B cell (primary cell): ENCODE results near the gene CYS1. TPM values are rescaled to one million over a fixed set of nuclear protein-coding genes. Genes with fewer than 3 reads are reported as not detected.

Experiments used
- ATAC-seq: fragments of 200-7000 bp; cut with Tn5 transposase; one replicate; pipeline ENCODE4 v1.10.0; 2021; ENCODE audit warnings: low read depth, mild to moderate bottlenecking, moderate number of reproducible peaks, moderate library complexity
- CTCF ChIA-PET: fragments of 350-600 bp; sonication (Branson Sonifier 250); formaldehyde crosslinking; loops from one replicate; lab custom pipeline; 2021; ENCODE audit warnings: antibody characterized with exemption, inconsistent platforms; lab: Charles Lee
- POLR2A ChIA-PET: fragments of 350-600 bp; sonication (Branson Sonifier 250); formaldehyde crosslinking; loops from one replicate; lab custom pipeline; 2021; ENCODE audit warnings: antibody characterized with exemption; lab: Charles Lee
- DNase-seq: peaks from one replicate; pipeline ENCODE4 v3.0.0; 2013
- H2AFZ ChIP-seq: 2 replicates; pipeline ENCODE4 v1.6.1; 2012; ENCODE audit warnings: mild to moderate bottlenecking, low read depth, low read length; ENCODE audit not compliant: insufficient read depth, poor library complexity, severe bottlenecking
- H3K27ac ChIP-seq, 2 donors: 1 replicate in 1 of 2; 2 replicates in 1 of 2; pipeline ENCODE4 v1.5.1; 2012 to 2013; ENCODE audit warnings: low read length in 2 of 2, mild to moderate bottlenecking in 2 of 2, moderate library complexity in 1 of 2
- H3K27me3 ChIP-seq, 4 experiments: fragments of 200-600 bp in 1 of 4; sonication (generic) in 1 of 4; replicated peaks in 1 of 4; 1 replicate in 2 of 4; 2 replicates in 2 of 4; pipeline versions ENCODE4 v1.6.1 to v1.7.0; 2013 to 2016; ENCODE audit warnings: low read length in 3 of 4, mild to moderate bottlenecking in 2 of 4, mixed read lengths in 1 of 4, moderate library complexity in 1 of 4; ENCODE audit not compliant: insufficient read depth in 4 of 4, control insufficient read depth in 3 of 4; ENCODE audit errors: control extremely low read depth in 1 of 4
- H3K36me3 ChIP-seq, 2 experiments: replicated peaks in 1 of 2; 1 replicate in 1 of 2; 2 replicates in 1 of 2; pipeline versions ENCODE4 v1.6.1 to v1.7.1; 2013; ENCODE audit warnings: low read length in 1 of 2; ENCODE audit not compliant: insufficient read depth in 2 of 2, control insufficient read depth in 1 of 2; ENCODE audit errors: control extremely low read depth in 1 of 2, extremely low read depth in 1 of 2
- H3K4me1 ChIP-seq, 2 donors: fragments of 200-600 bp in 1 of 2; sonication (generic) in 1 of 2; 1 replicate in 1 of 2; 2 replicates in 1 of 2; pipeline versions ENCODE4 v1.5.1 to v1.6.1; 2013 to 2017; ENCODE audit warnings: low read length in 2 of 2; ENCODE audit not compliant: control insufficient read depth in 2 of 2, insufficient read depth in 2 of 2
- H3K4me2 ChIP-seq: replicated peaks from 2 replicates; pipeline ENCODE3; 2012; ENCODE audit warnings: mild to moderate bottlenecking, low read depth, low read length; ENCODE audit not compliant: poor library complexity, severe bottlenecking
- H3K4me3 ChIP-seq, 5 experiments: fragments of 200-600 bp in 1 of 5; sonication (generic) in 1 of 5; 1 replicate in 3 of 5; 2 replicates in 2 of 5; pipeline versions ENCODE4 v1.5.1 to v1.7.0; 2011 to 2016; ENCODE audit warnings: low read length in 4 of 5, mild to moderate bottlenecking in 4 of 5, low read depth in 2 of 5, control low read depth in 1 of 5, moderate library complexity in 1 of 5; ENCODE audit not compliant: insufficient read depth in 1 of 5; ENCODE audit errors: control extremely low read depth in 1 of 5, extremely low read depth in 1 of 5
- H3K79me2 ChIP-seq: fragments of 200-600 bp; sonication (generic); one replicate; pipeline ENCODE4 v1.6.0; 2016; ENCODE audit warnings: low read length; ENCODE audit not compliant: control insufficient read depth, insufficient read depth
- H3K9ac ChIP-seq: fragments of 200-600 bp; sonication (generic); 2 replicates; pipeline ENCODE4 v1.6.1; 2017; ENCODE audit warnings: mild to moderate bottlenecking, low read length, moderate library complexity
- H3K9me3 ChIP-seq, 3 donors: one replicate each; pipeline versions ENCODE4 v1.6.1 to v1.7.1; 2013; ENCODE audit warnings: low read length in 2 of 3; ENCODE audit not compliant: control insufficient read depth in 2 of 3, insufficient read depth in 1 of 3; ENCODE audit errors: control extremely low read depth in 1 of 3
- H4K20me1 ChIP-seq: 2 replicates; pipeline ENCODE4 v1.6.0; 2012; ENCODE audit warnings: mild to moderate bottlenecking, low read length; ENCODE audit not compliant: insufficient read depth, control insufficient read depth, poor library complexity, severe bottlenecking
- H3K27ac Mint-ChIP-seq: one replicate; pipeline ENCODE4 v1.8.0; 2021; ENCODE audit warnings: mixed read lengths
- H3K27me3 Mint-ChIP-seq: one replicate; pipeline ENCODE4 v1.8.0; 2021; ENCODE audit warnings: mixed read lengths
- H3K4me1 Mint-ChIP-seq: one replicate; pipeline ENCODE4 v1.8.0; 2021; ENCODE audit warnings: mixed read lengths
- H3K4me3 Mint-ChIP-seq: one replicate; pipeline ENCODE4 v1.8.0; 2021; ENCODE audit warnings: mixed read lengths
- H3K9me3 Mint-ChIP-seq: one replicate; pipeline ENCODE4 v1.8.0; 2022; ENCODE audit warnings: mixed read lengths; ENCODE audit not compliant: insufficient read depth
- EZH2 ChIP-seq: IDR thresholded peaks from 2 replicates; pipeline ENCODE4 v1.6.1; 2012; ENCODE audit warnings: borderline replicate concordance, low read depth, mild to moderate bottlenecking, moderate library complexity, low read length; ENCODE audit not compliant: insufficient read depth, poor library complexity, severe bottlenecking
- WGBS: methylation state at CpG from one replicate; pipeline ENCODE4 v1.1.5; 2013; ENCODE audit warnings: missing lambda C conversion rate; ENCODE audit not compliant: insufficient coverage; 5-methylcytosine and 5-hydroxymethylcytosine counted together
- intact Hi-C: fragments of 100-400 bp; cut with micrococcal nuclease; formaldehyde crosslinking; loops from one replicate; pipeline ENCODE4 v1.10.0; 2022
- polyA plus RNA-seq: library from polyadenylated mRNA; depleted of rRNA; stranded (reverse); fragments of >200 nt; gene quantifications from 2 replicates; pipeline ENCODE4 v1.2.3, GENCODE V29; 2012
- total RNA-seq, 2 donors: library from RNA; stranded (reverse); fragments of 120-200 nt in 1 of 2; gene quantifications; 1 replicate in 1 of 2; 2 replicates in 1 of 2; pipeline versions ENCODE4 v1.2.3 to v1.2.4, GENCODE V29; 2013 to 2022
- TF ChIP-seq, protein P1 (sequence below): fragments of 200-600 bp; IDR thresholded peaks from one replicate; pipeline ENCODE4 v1.8.0; 2022; ENCODE audit warnings: antibody characterized with exemption, mild to moderate bottlenecking

The CYS1 gene
- total and polyA plus RNA-seq, 2 donors (not counting 1 experiment from before 2014, with no cell fraction given), result not detected

DNA sequence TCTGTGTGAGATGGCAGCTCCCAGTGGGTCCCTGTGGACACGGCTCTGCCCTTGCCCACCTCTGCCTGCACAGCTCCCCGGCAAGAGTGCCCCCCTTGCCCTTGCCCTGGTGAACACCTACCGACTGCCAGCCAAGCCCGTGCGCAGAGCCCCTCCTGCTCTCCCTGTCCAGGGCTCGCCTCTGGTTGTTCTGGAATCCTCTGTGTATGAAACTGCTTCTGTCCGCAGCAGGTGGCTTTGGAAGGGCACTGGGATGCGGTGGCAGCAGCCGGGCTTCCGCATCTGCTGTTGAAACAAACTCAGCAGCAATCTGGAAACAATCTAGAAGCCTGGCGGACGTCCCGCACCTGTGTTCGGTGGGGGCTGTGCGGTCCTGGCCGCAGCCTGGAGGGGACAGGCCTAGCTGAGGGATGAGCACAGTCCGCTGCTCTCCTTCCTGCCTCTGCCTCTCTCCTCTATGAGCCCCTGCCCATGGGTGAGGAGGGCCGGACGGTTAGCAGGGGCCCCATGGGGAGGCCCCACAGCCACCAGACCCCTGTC, 70.9 kb downstream of the CYS1 start:
- no peaks in the 10 kb centered on the region for H3K36me3 ChIP-seq
- WGBS, result 95% methylated on average over 17 of the region's 19 CpGs
- H3K27ac ChIP-seq, result no peak overlapping the region
- H3K4me1 ChIP-seq, result no peaks in the 10 kb centered on the region
- H3K4me2 ChIP-seq, result no peak overlapping the region
- intact Hi-C loops, result no loop called here
- ChIA-PET CTCF (no interaction called here), POLR2A (no interaction called here)
- no peak overlapping the region for H3K4me3 ChIP-seq
- no peak overlapping the region for H3K4me3 Mint-ChIP-seq
- TF ChIP-seq, protein P1, sequence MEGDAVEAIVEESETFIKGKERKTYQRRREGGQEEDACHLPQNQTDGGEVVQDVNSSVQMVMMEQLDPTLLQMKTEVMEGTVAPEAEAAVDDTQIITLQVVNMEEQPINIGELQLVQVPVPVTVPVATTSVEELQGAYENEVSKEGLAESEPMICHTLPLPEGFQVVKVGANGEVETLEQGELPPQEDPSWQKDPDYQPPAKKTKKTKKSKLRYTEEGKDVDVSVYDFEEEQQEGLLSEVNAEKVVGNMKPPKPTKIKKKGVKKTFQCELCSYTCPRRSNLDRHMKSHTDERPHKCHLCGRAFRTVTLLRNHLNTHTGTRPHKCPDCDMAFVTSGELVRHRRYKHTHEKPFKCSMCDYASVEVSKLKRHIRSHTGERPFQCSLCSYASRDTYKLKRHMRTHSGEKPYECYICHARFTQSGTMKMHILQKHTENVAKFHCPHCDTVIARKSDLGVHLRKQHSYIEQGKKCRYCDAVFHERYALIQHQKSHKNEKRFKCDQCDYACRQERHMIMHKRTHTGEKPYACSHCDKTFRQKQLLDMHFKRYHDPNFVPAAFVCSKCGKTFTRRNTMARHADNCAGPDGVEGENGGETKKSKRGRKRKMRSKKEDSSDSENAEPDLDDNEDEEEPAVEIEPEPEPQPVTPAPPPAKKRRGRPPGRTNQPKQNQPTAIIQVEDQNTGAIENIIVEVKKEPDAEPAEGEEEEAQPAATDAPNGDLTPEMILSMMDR, result no peak
- TF ChIP-seq EZH2, result no peak
- H4K20me1 ChIP-seq, result no peaks in the 10 kb centered on the region
- H2AFZ ChIP-seq, result no peak overlapping the region
- H3K9me3 ChIP-seq, result peaks cover 0 to 14% (median 0%) of the 10 kb centered on the region in 3 donors
- H3K27ac Mint-ChIP-seq, result no peak overlapping the region
- peaks cover 0 to 8% (median 0%) of the 10 kb centered on the region in 4 experiments for H3K27me3 ChIP-seq
- ATAC-seq, result no peak
- DNase-seq, result no peak
- H3K9ac ChIP-seq, result no peak overlapping the region
- H3K79me2 ChIP-seq, result no peaks in the 10 kb centered on the region
- H3K27me3 Mint-ChIP-seq, result no peaks in the 10 kb centered on the region
- H3K9me3 Mint-ChIP-seq, result no peaks in the 10 kb centered on the region
- no peaks in the 10 kb centered on the region for H3K4me1 Mint-ChIP-seq

DNA sequence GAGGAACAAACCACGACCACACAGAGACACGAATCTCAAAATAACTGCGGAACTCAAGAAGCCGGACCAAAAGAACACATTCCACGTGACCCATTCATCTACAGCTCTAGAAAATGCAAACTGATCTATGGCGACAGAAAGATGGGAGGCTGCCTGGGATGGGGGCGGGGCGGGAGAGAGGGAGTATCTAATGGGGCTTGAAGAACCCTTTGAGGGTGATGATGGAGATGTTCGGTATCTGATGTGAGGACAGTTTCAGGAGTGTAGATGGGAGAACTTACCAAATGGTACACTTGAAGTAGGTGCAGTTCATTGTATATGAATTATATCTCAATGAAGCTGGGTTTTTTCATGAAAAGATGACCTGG, 71.4 kb downstream of the CYS1 start:
- Histone ChIP-seq H2AFZ (no peak overlapping the region), H3K9ac (no peak overlapping the region), H3K4me1 (no peaks in the 10 kb centered on the region), H3K4me3 (no peak overlapping the region), H3K79me2 (no peaks in the 10 kb centered on the region), H3K36me3 (no peaks in the 10 kb centered on the region), H4K20me1 (no peaks in the 10 kb centered on the region), H3K27me3 (peaks cover 0 to 8% (median 0%) of the 10 kb centered on the region in 4 experiments), H3K27ac (no peak overlapping the region), H3K4me2 (no peak overlapping the region), H3K9me3 (peaks cover 0 to 13% (median 0%) of the 10 kb centered on the region in 3 donors)
- ChIA-PET POLR2A (interaction anchor here (0.5 kb wide), 1 partner anchor 102 kb away, joined by 3 read pairs; no protein-coding TSS in a partner anchor), CTCF (interaction anchor here (0.9 kb wide), 1 partner anchor 25 kb away, joined by 4 read pairs; no protein-coding TSS in a partner anchor)
- Mint-ChIP-seq H3K9me3 (no peaks in the 10 kb centered on the region), H3K27ac (no peak overlapping the region), H3K27me3 (no peaks in the 10 kb centered on the region), H3K4me1 (no peaks in the 10 kb centered on the region), H3K4me3 (no peak overlapping the region)
- 87% methylated on average over 6 of the region's 9 CpGs for WGBS
- DNase-seq, result no peak
- TF ChIP-seq, protein P1, result no peak
- TF ChIP-seq EZH2, result no peak
- intact Hi-C loops, result no loop called here
- ATAC-seq, result no peak
